BJ (cell line): Measurements from ENCODE around the gene APMAP. TPM values are rescaled to one million over a fixed set of nuclear protein-coding genes. Genes with fewer than 3 reads are reported as not detected.

Experiments used
- CTCF ChIA-PET: fragments of 350-600 bp; formaldehyde crosslinking; extraction: SDS; loops from one replicate; lab custom pipeline; 2021; ENCODE audit warnings: antibody characterized with exemption, inconsistent platforms; lab: Yijun Ruan, JAX
- POLR2A ChIA-PET: fragments of 300-600 bp; sonication (Branson Sonifier 250); formaldehyde crosslinking; extraction: SDS; loops from one replicate; lab custom pipeline; 2021; ENCODE audit warnings: antibody characterized with exemption; lab: Charles Lee
- DNase-seq: peaks from one replicate; pipeline ENCODE4 v3.0.0-alpha.2; 2011; ENCODE audit warnings: low read depth
- H3K27me3 ChIP-seq: 2 replicates; pipeline ENCODE4 v1.6.0; 2011; ENCODE audit warnings: low read length; ENCODE audit not compliant: control insufficient read depth, insufficient read depth
- H3K36me3 ChIP-seq: 2 replicates; pipeline ENCODE4 v1.5.1; 2011; ENCODE audit warnings: low read length; ENCODE audit not compliant: control insufficient read depth, insufficient read depth
- H3K4me3 ChIP-seq: 2 replicates; pipeline ENCODE4 v1.5.1; 2011; ENCODE audit warnings: low read depth, mild to moderate bottlenecking, control low read depth, low read length
- polyA plus RNA-seq: library from polyadenylated mRNA; depleted of rRNA; stranded (reverse); fragments of >200 nt; gene quantifications from 2 replicates; pipeline ENCODE4 v1.2.3, GENCODE V29; 2011
- TF ChIP-seq, protein P1 (sequence below): IDR thresholded peaks from 2 replicates; pipeline ENCODE4 v1.5.1; 2011; ENCODE audit warnings: low read depth, mild to moderate bottlenecking, control low read depth, inconsistent platforms, low read length, moderate library complexity; ENCODE audit not compliant: insufficient read depth

Gene APMAP
- polyA plus RNA-seq, 1 experiment, result 75.8 TPM

DNA sequence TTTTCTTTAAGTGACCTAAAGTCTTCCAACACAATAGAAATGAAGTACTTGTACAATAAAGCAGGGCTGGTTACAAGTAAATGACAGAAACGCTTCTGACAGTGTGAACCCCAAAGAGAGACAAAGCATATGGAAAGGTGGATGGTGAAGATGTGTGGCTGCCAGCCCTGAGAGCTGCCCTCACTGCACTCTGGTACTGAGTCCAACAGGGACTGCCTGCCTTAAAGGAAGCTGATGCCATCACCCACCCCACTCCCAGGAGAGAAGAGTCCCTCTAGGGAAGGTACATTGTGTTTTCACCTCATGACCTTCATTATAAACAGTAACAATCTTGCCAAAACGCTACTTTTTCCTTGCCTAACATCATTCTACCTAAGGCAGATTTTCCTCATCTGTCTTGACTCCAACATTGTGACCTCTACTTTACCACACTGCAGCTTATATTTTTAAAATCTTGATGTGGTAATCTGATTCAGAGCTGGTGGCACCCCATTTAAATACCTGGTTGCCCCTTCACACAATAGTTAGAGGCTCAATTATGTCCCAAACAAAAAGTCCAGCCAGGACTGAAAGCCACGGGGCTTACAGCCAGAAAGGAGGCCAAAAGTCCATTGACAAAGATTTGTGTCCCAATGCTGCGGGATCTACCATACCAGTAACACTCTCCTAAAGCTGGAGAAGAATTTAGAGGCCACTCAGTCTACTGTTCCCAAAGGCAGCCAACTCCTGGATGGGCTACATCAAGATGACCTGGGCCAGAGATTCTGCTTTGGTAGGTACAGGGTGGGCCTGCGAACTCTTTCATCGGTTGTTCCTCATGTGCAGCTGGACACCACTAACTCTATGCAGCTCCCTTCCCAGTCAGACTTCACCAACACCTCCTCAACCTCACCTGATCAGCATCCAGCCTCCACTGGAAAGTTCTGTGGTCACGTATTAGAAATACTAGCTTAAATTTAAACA, 4.4 kb downstream of the APMAP start:
- no peaks in the 10 kb centered on the region for H3K36me3 ChIP-seq
- CTCF ChIA-PET, result interaction anchor here (1.0 kb wide), 1 partner anchor 191 kb away, joined by 3 read pairs; no protein-coding TSS in a partner anchor

DNA sequence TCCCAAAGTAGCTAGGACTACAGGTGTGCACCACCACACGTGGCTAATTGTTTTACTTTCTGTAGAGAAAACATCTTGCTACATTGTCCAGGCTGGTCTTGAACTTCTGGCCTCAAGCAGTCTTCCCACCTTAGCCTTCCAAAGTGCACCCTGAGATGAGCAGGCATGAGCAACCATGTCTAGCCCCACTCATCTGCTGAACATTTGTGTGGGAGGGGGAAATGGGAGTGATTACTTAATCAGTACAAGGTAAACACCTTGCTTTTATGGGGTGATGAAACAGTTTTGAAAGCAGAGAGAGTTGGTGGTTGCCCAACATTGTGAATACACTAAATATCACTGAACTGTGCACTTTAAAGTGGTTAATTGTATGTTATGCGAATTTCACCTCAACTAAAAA, 5.3 kb downstream of the APMAP start:
- Histone ChIP-seq H3K4me3 (no peak overlapping the region), H3K27me3 (no peaks in the 10 kb centered on the region), H3K36me3 (no peaks in the 10 kb centered on the region)
- TF ChIP-seq, protein P1, sequence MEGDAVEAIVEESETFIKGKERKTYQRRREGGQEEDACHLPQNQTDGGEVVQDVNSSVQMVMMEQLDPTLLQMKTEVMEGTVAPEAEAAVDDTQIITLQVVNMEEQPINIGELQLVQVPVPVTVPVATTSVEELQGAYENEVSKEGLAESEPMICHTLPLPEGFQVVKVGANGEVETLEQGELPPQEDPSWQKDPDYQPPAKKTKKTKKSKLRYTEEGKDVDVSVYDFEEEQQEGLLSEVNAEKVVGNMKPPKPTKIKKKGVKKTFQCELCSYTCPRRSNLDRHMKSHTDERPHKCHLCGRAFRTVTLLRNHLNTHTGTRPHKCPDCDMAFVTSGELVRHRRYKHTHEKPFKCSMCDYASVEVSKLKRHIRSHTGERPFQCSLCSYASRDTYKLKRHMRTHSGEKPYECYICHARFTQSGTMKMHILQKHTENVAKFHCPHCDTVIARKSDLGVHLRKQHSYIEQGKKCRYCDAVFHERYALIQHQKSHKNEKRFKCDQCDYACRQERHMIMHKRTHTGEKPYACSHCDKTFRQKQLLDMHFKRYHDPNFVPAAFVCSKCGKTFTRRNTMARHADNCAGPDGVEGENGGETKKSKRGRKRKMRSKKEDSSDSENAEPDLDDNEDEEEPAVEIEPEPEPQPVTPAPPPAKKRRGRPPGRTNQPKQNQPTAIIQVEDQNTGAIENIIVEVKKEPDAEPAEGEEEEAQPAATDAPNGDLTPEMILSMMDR, result no peak
- no peak for DNase-seq
- POLR2A ChIA-PET, result no interaction called here
- CTCF ChIA-PET, result interaction anchor here (0.6 kb wide), 1 partner anchor 67 kb away, joined by 3 read pairs; no protein-coding TSS in a partner anchor

More for the DNA sequence above, 4.4 kb downstream of the APMAP start:
- no peak for DNase-seq
- POLR2A ChIA-PET, result no interaction called here
- TF ChIP-seq, protein P1, result no peak
- Histone ChIP-seq H3K27me3 (no peaks in the 10 kb centered on the region), H3K4me3 (no peak overlapping the region)

DNA sequence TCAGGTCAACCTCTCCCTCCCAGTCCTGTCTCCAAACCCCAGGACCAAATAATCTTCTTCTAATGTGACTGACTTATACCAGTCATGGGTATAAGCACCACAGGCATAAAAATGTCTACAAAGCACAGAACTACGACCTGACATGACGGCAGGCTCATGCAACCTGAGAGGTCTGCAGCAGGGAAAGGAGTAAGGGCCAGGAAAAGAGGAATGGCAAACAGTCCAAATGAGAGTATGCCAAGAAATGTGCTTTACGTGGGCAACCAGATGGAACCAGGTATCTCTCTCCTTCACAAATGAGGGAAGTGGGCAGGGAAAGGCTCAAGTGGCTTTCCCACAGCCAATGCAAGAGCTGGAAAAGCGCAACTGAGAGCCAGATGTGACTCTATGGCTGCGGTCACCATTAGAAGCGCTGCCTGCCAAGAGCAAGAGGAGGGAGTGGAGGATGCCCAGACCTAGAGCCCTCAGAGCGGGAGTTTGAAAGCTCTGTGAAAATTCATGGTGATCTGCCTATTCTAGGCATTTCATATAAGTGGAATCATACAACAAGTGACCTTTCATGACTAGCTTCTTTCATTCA, 6.0 kb downstream of the APMAP start:
- Histone ChIP-seq H3K36me3 (no peaks in the 10 kb centered on the region), H3K4me3 (no peak overlapping the region), H3K27me3 (no peaks in the 10 kb centered on the region)
- ChIA-PET CTCF (interaction anchor here (0.9 kb wide), 1 partner anchor 8 kb away, joined by 4 read pairs; no protein-coding TSS in a partner anchor), POLR2A (no interaction called here)
- no peak for DNase-seq
- TF ChIP-seq, protein P1, result no peak

DNA sequence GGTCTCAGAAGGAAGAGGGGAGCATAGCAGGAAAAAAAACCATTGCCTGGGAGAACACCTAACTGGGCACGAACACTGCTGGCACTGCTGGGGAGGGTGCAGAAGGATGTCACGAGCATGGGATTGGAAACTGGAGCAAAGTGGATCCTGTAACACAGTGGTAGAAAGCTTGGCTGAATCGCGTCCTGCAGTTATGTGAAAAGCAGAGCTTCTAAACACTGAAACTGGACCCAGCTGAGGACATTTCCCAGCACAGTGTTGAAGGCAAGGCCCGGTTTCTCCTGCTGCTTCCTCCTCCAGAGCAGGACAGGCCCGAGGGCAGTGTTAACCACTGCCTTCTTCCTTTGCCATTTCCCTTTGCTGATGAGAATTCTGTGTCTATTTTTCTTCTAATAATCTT, 6.7 kb downstream of the APMAP start:
- H3K27me3 ChIP-seq, result no peaks in the 10 kb centered on the region
- TF ChIP-seq, protein P1, result no peak
- 0 out of 2 replicates have a peak, but pooled peaks cover 1% of the 10 kb centered on the region for H3K36me3 ChIP-seq
- DNase-seq, result no peak
- CTCF ChIA-PET, result interaction anchor here (0.9 kb wide), 1 partner anchor 9 kb away, joined by 4 read pairs; no protein-coding TSS in a partner anchor
- POLR2A ChIA-PET, result no interaction called here
- no peak overlapping the region for H3K4me3 ChIP-seq
